Spleen (tissue), 11 donors: Measurements from ENCODE around the gene CERS3. TPM values are rescaled to one million over a fixed set of nuclear protein-coding genes. Genes with fewer than 3 reads are reported as not detected.

Experiments used
- DNase-seq: peaks from one replicate; pipeline ENCODE4 v3.0.0-alpha.2; 2020
- H3K27ac ChIP-seq, 8 donors: fragments of 200-600 bp; sonication (generic) in 7 of 8; 1 replicate in 4 of 8; 2 replicates in 4 of 8; pipeline versions ENCODE4 v1.5.0 to v1.8.0; 2016 to 2021; ENCODE audit warnings: inconsistent platforms in 4 of 8, mild to moderate bottlenecking in 4 of 8, moderate library complexity in 1 of 8
- H3K27me3 ChIP-seq, 7 donors: fragments of 200-600 bp; sonication (generic) in 6 of 7; replicated peaks in 1 of 7; 1 replicate in 4 of 7; 2 replicates in 3 of 7; pipeline versions ENCODE4 v1.5.0 to v1.8.0; 2016 to 2021; ENCODE audit warnings: inconsistent platforms in 3 of 7, mild to moderate bottlenecking in 1 of 7
- H3K36me3 ChIP-seq, 6 donors: fragments of 200-600 bp; sonication (generic) in 5 of 6; 1 replicate in 4 of 6; 2 replicates in 2 of 6; pipeline versions ENCODE4 v1.5.0 to v1.8.0; 2016 to 2021; ENCODE audit warnings: inconsistent platforms in 2 of 6
- H3K4me1 ChIP-seq, 6 donors: fragments of 200-600 bp; sonication (generic) in 5 of 6; 1 replicate in 3 of 6; 2 replicates in 3 of 6; pipeline versions ENCODE4 v1.5.0 to v1.8.0; 2016 to 2021; ENCODE audit warnings: inconsistent platforms in 3 of 6
- H3K4me3 ChIP-seq, 8 donors: fragments of 200-600 bp; sonication (generic) in 7 of 8; 1 replicate in 4 of 8; 2 replicates in 4 of 8; pipeline versions ENCODE4 v1.5.0 to v1.8.0; 2016 to 2021; ENCODE audit warnings: inconsistent platforms in 4 of 8, mild to moderate bottlenecking in 4 of 8, moderate library complexity in 2 of 8
- H3K9me3 ChIP-seq, 8 donors: fragments of 200-600 bp; sonication (generic) in 7 of 8; 1 replicate in 4 of 8; 2 replicates in 4 of 8; pipeline versions ENCODE4 v1.5.0 to v1.8.0; 2016 to 2021; ENCODE audit warnings: inconsistent platforms in 4 of 8
- CTCF ChIP-seq, 11 experiments: fragments of 200-600 bp in 7 of 11; fragments of 450-650 bp in 4 of 11; sonication (generic) in 4 of 11; IDR thresholded peaks in 8 of 11; conservative IDR thresholded peaks in 3 of 11; 1 replicate in 7 of 11; 2 replicates in 4 of 11; pipeline versions ENCODE4 v1.4.0 to v1.8.0; 2016 to 2021; ENCODE audit warnings: antibody characterized with exemption in 11 of 11, inconsistent platforms in 4 of 11, mild to moderate bottlenecking in 1 of 11
- POLR2A ChIP-seq, 3 donors: fragments of 450-650 bp; IDR thresholded peaks; one replicate each; pipeline ENCODE4 v1.5.1; 2017; ENCODE audit warnings: antibody characterized with exemption in 3 of 3, mild to moderate bottlenecking in 1 of 3
- POLR2AphosphoS5 ChIP-seq, 3 donors: sonication (generic); formaldehyde crosslinking; IDR thresholded peaks; one replicate each; pipeline ENCODE4 v1.5.1; 2017; ENCODE audit warnings: antibody characterized with exemption in 3 of 3
- WGBS, 5 donors: extraction: QIAGEN DNeasy Blood & Tissue Kit in 3 of 5; methylation state at CpG; one replicate each; pipeline versions ENCODE4 v1.1.5 to v1.1.7; 2013 to 2018; 5-methylcytosine and 5-hydroxymethylcytosine counted together
- intact Hi-C: fragments of 100-400 bp; cut with DNase I; formaldehyde crosslinking; loops from one replicate; pipeline ENCODE4 v1.15.0; 2023; ENCODE audit warnings: low total_unique reads
- polyA plus RNA-seq, 3 donors: library from polyadenylated mRNA; stranded (reverse); fragments of 200-250 nt; gene quantifications; one replicate each; pipeline ENCODE4 v1.2.1, GENCODE V29; 2013
- total RNA-seq, 7 donors: library from RNA; depleted of rRNA in 3 of 7; stranded (reverse); fragments of >200 nt in 3 of 7; fragmentation: NEBNext Ultra II Directional in 4 of 7; extraction: Animal tissue kit (Norgen Biotek cat#: 25700) in 4 of 7; gene quantifications; one replicate each; pipeline versions ENCODE4 v1.1.0 to v1.2.1, GENCODE V29; 2016 to 2021
- donor health status: healthy with polysubstance abuse.
- donor health status: DM: no; HTN: no; CAD: no; lungs with moderate emphysema.
- donor health status: DM: no; HTN: no; CAD: no.
- donor health status: Bipolar disorder and iron deficiency.
- donor health status: healthy.
- donor health status: DM: no; HTN: no; CAD: no.
- donor health status: DM: yes; HTN: yes; CAD: no.

Gene CERS3
- total and polyA plus RNA-seq, 10 donors: 0.04 to 0.41 (median 0.23) TPM; not detected in 4

DNA sequence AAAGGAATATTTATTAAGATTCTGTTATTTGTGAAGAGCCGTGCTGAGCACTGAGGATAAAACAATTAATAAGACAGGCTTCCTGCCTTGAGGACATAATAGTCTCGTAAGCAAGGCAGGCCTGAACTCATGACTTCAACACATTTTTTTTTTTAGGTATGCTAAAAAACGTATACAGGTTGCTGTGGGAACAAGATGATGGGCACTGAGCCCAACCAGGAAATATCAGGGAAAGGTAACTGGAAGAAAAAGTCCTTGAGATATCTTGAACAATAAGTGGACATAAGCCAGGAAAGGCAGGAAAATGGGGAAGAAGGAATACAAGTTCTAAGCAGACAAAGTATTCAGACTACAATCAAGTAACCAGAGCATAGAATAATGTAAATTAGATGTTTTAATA, 26.1 kb downstream of the CERS3 start:
- Histone ChIP-seq H3K27me3 (peaks cover 0 to 9% (median 0%) of the 10 kb centered on the region in 7 donors), H3K27ac (peak overlapping the region in 1 of 8 donors; percentile 32), H3K4me3 (no peak overlapping the region), H3K36me3 (no peaks in the 10 kb centered on the region), H3K9me3 (no peaks in the 10 kb centered on the region), H3K4me1 (no peaks in the 10 kb centered on the region)
- WGBS, 5 donors: 56 to 69% (median 64%) methylated on average over 3 of the region's 3 CpGs
- TF ChIP-seq POLR2A (IDR thresholded peaks at IDR 0.05) (no peak), CTCF (IDR thresholded peaks at IDR 0.05 in 8 of 11, conservative IDR thresholded peaks at IDR 0.05 in 3 of 11) (no peak), POLR2AphosphoS5 (IDR thresholded peaks at IDR 0.05) (no peak)
- no peak for DNase-seq
- intact Hi-C loops: no loop called here

DNA sequence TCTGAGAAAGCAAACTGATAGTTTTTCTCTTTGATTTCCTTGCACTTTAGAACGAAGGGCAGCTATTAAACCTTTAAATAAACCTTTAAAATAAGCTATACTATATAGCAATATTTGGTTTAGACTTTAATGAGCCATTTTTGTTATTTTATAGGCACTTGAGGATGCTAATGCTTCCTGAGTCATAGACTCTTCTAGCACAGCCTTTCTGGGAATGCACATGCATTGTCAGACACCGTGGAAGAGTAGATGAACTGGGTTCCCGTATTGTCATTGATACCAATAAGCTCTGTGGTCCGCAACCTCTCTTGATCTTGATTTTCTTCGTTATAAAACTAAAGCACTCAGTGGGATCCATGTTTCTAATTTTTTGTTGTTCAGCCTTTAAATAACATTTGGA, 27.6 kb downstream of the CERS3 start:
- intact Hi-C loops: no loop called here
- Histone ChIP-seq H3K4me1 (no peaks in the 10 kb centered on the region), H3K36me3 (no peaks in the 10 kb centered on the region), H3K27me3 (peaks cover 0 to 9% (median 0%) of the 10 kb centered on the region in 7 donors), H3K9me3 (no peaks in the 10 kb centered on the region), H3K4me3 (no peak overlapping the region), H3K27ac (no peak overlapping the region)
- 81 to 91% (median 85%) methylated on average over 5 of the region's 5 CpGs for WGBS, 5 donors
- no peak for TF ChIP-seq CTCF (IDR thresholded peaks at IDR 0.05 in 8 of 11, conservative IDR thresholded peaks at IDR 0.05 in 3 of 11)
- TF ChIP-seq POLR2AphosphoS5 (IDR thresholded peaks at IDR 0.05): no peak
- no peak for TF ChIP-seq POLR2A (IDR thresholded peaks at IDR 0.05)
- DNase-seq: no peak

- H3K4me3 ChIP-seq: no peak overlapping the region
- intact Hi-C loops: no loop called here
- DNase-seq: no peak
- H3K27me3 ChIP-seq: peaks cover 0 to 16% (median 0%) of the 10 kb centered on the region in 7 donors
- H3K4me1 ChIP-seq: no peaks in the 10 kb centered on the region
- 72 to 87% (median 78%) methylated on average over 4 of the region's 4 CpGs for WGBS, 5 donors
- no peak overlapping the region for H3K27ac ChIP-seq
- H3K36me3 ChIP-seq: no peaks in the 10 kb centered on the region
- TF ChIP-seq POLR2A (IDR thresholded peaks at IDR 0.05) (no peak), POLR2AphosphoS5 (IDR thresholded peaks at IDR 0.05) (no peak), CTCF (IDR thresholded peaks at IDR 0.05 in 8 of 11, conservative IDR thresholded peaks at IDR 0.05 in 3 of 11) (no peak)
- no peaks in the 10 kb centered on the region for H3K9me3 ChIP-seq
These were observed 28.3 kb downstream of the CERS3 start for GRCh38 chr15:100500226-100500990.

- TF ChIP-seq CTCF (IDR thresholded peaks at IDR 0.05 in 8 of 11, conservative IDR thresholded peaks at IDR 0.05 in 3 of 11) (no peak), POLR2AphosphoS5 (IDR thresholded peaks at IDR 0.05) (no peak), POLR2A (IDR thresholded peaks at IDR 0.05) (no peak)
- WGBS, 5 donors: 94 to 100% (median 95%) methylated on average over 1 of the region's 1 CpG
- no peak for DNase-seq
These were observed 32.9 kb downstream of the CERS3 start for GRCh38 chr15:100495861-100496260.

More at GRCh38 chr15:100495861-100496260, 32.9 kb downstream of the CERS3 start:
- Histone ChIP-seq H3K4me1 (no peaks in the 10 kb centered on the region), H3K9me3 (no peaks in the 10 kb centered on the region), H3K27me3 (peaks cover 0 to 26% (median 0%) of the 10 kb centered on the region in 7 donors), H3K4me3 (no peak overlapping the region), H3K36me3 (no peaks in the 10 kb centered on the region), H3K27ac (no peak overlapping the region)
- intact Hi-C loops: no loop called here
